BJ (cell line): Measurements from ENCODE around the gene KRTAP5-8. TPM values are rescaled to one million over a fixed set of nuclear protein-coding genes. Genes with fewer than 3 reads are reported as not detected.

ENCODE experiments used
- CTCF ChIA-PET: fragments of 350-600 bp; formaldehyde crosslinking; extraction: SDS; loops from one replicate; lab custom pipeline; 2021; ENCODE audit warnings: antibody characterized with exemption, inconsistent platforms; lab: Yijun Ruan, JAX
- POLR2A ChIA-PET: fragments of 300-600 bp; sonication (Branson Sonifier 250); formaldehyde crosslinking; extraction: SDS; loops from one replicate; lab custom pipeline; 2021; ENCODE audit warnings: antibody characterized with exemption; lab: Charles Lee
- DNase-seq: peaks from one replicate; pipeline ENCODE4 v3.0.0-alpha.2; 2011; ENCODE audit warnings: low read depth
- H3K27me3 ChIP-seq: 2 replicates; pipeline ENCODE4 v1.6.0; 2011; ENCODE audit warnings: low read length; ENCODE audit not compliant: control insufficient read depth, insufficient read depth
- H3K36me3 ChIP-seq: 2 replicates; pipeline ENCODE4 v1.5.1; 2011; ENCODE audit warnings: low read length; ENCODE audit not compliant: control insufficient read depth, insufficient read depth
- H3K4me3 ChIP-seq: 2 replicates; pipeline ENCODE4 v1.5.1; 2011; ENCODE audit warnings: low read depth, mild to moderate bottlenecking, control low read depth, low read length
- polyA plus RNA-seq: library from polyadenylated mRNA; depleted of rRNA; stranded (reverse); fragments of >200 nt; gene quantifications from 2 replicates; pipeline ENCODE4 v1.2.3, GENCODE V29; 2011
- TF ChIP-seq, protein P1 (sequence below): IDR thresholded peaks from 2 replicates; pipeline ENCODE4 v1.5.1; 2011; ENCODE audit warnings: low read depth, mild to moderate bottlenecking, control low read depth, inconsistent platforms, low read length, moderate library complexity; ENCODE audit not compliant: insufficient read depth

The KRTAP5-8 gene
- polyA plus RNA-seq, 1 experiment, result not detected

DNA sequence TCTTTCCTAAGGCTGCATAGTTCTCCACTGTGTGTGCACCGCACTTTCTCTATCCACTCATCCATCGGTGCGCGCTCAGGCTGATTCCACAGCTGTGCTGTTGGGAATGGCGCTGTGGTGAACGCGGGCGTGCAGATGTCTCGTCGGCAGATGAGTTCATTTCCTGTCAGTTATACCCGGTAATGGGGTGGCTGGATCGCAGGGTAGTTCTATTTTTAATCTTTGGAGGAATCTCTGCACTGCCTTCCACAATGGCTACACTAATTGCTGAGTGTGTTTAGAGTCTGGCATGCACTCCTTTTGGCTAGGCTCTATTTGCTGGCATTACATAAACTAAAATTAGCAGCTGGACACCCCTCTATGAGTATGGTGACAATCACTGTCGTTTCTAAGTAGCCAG is 38.7 kb upstream of the KRTAP5-8 start:
- TF ChIP-seq, protein P1, sequence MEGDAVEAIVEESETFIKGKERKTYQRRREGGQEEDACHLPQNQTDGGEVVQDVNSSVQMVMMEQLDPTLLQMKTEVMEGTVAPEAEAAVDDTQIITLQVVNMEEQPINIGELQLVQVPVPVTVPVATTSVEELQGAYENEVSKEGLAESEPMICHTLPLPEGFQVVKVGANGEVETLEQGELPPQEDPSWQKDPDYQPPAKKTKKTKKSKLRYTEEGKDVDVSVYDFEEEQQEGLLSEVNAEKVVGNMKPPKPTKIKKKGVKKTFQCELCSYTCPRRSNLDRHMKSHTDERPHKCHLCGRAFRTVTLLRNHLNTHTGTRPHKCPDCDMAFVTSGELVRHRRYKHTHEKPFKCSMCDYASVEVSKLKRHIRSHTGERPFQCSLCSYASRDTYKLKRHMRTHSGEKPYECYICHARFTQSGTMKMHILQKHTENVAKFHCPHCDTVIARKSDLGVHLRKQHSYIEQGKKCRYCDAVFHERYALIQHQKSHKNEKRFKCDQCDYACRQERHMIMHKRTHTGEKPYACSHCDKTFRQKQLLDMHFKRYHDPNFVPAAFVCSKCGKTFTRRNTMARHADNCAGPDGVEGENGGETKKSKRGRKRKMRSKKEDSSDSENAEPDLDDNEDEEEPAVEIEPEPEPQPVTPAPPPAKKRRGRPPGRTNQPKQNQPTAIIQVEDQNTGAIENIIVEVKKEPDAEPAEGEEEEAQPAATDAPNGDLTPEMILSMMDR, result no peak
- ChIA-PET CTCF (interaction anchor here (0.7 kb wide), 1 partner anchor 432 kb away, joined by 3 read pairs; no protein-coding TSS in a partner anchor), POLR2A (no interaction called here)
- no peak for DNase-seq
- no peaks in the 10 kb centered on the region for H3K27me3 ChIP-seq
- no peak overlapping the region for H3K4me3 ChIP-seq
- peaks cover 38% of the 10 kb centered on the region for H3K36me3 ChIP-seq

DNA sequence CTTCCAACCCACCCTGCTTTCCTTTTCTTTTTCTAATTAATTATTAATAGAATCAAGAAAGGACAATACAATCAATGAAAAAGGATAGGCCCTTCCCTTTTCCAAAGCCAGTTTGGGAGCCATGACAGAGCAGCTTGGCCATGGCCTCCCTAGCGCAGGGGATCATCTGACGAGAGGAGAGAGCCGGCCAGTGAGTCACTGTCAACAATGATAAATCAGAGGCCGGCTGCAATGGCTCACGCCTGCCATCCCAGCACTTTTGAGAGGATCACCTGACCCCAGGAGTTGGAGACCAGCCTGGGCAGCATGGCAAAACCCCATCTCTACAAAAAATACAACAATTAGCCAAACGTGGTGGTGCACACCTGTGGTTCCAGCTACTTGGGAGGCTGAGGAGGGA is 38.3 kb upstream of the KRTAP5-8 start:
- POLR2A ChIA-PET, result no interaction called here
- DNase-seq, result no peak
- H3K27me3 ChIP-seq, result no peaks in the 10 kb centered on the region
- peaks cover 38% of the 10 kb centered on the region for H3K36me3 ChIP-seq
- CTCF ChIA-PET, result interaction anchor here (0.7 kb wide), 1 partner anchor 431 kb away, joined by 3 read pairs; no protein-coding TSS in a partner anchor
- TF ChIP-seq, protein P1, result no peak
- H3K4me3 ChIP-seq, result no peak overlapping the region

DNA sequence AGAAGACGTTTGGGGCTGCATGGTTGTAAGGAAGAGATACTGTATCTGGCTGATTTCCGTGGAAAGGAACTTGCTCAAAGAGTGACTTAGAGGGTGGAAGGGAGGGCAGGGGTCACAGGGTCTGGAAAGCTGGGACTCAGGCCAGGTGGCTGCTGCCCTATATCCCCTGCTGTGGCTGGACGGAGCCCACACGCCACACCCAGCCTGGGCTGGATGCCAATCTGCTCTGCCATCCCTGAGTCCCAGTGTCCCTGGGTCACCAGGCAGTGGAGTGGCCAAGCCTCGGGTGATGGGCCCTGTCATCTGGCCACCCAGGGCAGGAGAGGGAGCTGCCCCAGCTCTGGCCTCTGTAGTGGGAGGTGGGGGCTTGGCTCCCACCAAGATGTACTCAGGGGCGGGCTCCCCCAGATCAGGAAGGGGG is 37.2 kb upstream of the KRTAP5-8 start:
- DNase-seq, result no peak
- CTCF ChIA-PET, result interaction anchor here (0.8 kb wide), 1 partner anchor 9 kb away, joined by 3 read pairs; no protein-coding TSS in a partner anchor
- no peak overlapping the region for H3K4me3 ChIP-seq
- TF ChIP-seq, protein P1, result no peak
- peaks cover 34% of the 10 kb centered on the region for H3K36me3 ChIP-seq
- H3K27me3 ChIP-seq, result no peaks in the 10 kb centered on the region
- POLR2A ChIA-PET, result no interaction called here

DNA sequence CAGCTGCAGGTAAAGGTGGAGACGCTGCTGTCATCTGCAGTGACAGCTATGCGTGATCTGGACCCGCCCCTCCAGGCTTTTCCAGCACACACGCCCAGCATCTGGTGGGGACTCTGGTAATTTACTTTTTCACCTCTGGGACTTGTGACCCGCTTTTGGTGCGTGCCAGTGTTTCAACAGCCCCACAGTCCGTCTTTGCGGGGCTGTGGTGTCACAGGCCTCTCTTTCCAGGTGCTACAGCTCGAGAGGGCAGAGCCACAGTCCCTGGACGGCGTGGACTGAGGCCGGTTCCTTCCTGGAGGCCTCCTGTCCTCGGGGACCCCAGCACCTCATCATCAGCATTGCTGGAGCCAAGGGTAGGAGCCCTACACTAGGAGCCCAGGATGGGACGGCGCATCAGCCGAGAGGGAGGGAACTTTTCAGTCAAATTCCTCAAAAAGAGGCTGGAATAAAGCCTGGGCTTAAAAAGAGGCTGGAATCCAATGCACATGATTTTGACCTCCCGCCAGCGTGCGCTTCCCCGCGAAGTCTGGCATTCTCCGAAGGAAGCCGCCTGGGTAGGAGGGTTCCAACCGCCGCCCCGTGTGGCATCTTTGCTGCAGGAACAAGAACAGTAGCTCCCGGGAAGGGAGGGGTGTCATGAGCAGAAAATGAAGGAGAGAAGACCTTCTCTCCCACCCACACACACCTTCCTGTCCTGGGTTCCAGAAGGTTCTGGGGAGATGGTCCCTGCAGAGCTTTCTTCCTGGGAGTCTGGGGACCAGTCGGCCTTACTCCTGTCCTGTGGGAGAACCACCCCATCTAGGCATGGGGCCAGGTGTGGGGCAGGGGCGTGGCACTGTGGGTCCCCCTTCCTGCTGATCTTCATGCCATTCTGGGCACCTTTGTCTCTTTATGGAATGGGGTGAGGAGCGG is 36.5 kb upstream of the KRTAP5-8 start:
- Histone ChIP-seq H3K36me3 (peaks cover 31% of the 10 kb centered on the region), H3K27me3 (no peaks in the 10 kb centered on the region), H3K4me3 (no peak overlapping the region)
- ChIA-PET CTCF (interaction anchor here (0.8 kb wide), 1 partner anchor 9 kb away, joined by 3 read pairs; no protein-coding TSS in a partner anchor), POLR2A (no interaction called here)
- no peak for DNase-seq
- TF ChIP-seq, protein P1, result no peak

DNA sequence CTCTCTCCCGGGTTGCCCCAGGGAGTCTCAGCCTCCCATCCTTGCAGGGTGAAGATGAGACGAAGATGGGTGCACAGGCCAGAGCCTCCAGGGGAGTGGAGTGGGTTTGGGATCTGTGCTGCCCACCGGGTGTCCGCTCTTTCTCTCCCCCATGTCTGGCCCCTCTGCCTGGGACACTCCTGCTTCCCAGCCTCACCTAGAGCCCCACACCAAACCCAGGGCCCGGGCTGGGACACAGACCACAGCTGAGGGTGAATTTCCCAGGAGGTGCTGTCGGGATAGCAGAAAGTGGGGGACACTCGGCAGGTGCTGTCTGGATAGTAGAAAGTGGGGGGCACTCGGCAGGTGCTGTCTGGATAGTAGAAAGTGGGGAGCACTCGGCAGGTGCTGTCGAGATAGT is 35.8 kb upstream of the KRTAP5-8 start:
- CTCF ChIA-PET, result no interaction called here
- no peak for DNase-seq
- Histone ChIP-seq H3K27me3 (no peaks in the 10 kb centered on the region), H3K4me3 (no peak overlapping the region), H3K36me3 (peaks cover 29% of the 10 kb centered on the region)
- TF ChIP-seq, protein P1, result no peak
- POLR2A ChIA-PET, result no interaction called here
